Breast epithelium (tissue), 4 donors: ENCODE data around the gene RNF180. TPM values are rescaled to one million over a fixed set of nuclear protein-coding genes. Genes with fewer than 3 reads are reported as not detected.
"Not testable (repeated sequence)": the region's sequence is repeated elsewhere in the genome, so short reads cannot be mapped to it uniquely, and the experiment has no call there.

ENCODE experiments used
- DNase-seq, 2 donors: peaks; one replicate each; pipeline ENCODE4 v3.0.0-alpha.2; 2019; ENCODE audit warnings: low spot score in 2 of 2
- H3K27ac ChIP-seq, 2 donors: fragments of 200-600 bp; sonication (generic) in 1 of 2; one replicate each; pipeline ENCODE4 v1.5.1; 2016 to 2019; ENCODE audit warnings: mild to moderate bottlenecking in 1 of 2
- H3K27me3 ChIP-seq, 2 donors: fragments of 200-600 bp; sonication (generic) in 1 of 2; one replicate each; pipeline versions ENCODE4 v1.5.1 to v1.6.0; 2017 to 2019; ENCODE audit warnings: control low read depth in 1 of 2, mild to moderate bottlenecking in 1 of 2
- H3K36me3 ChIP-seq: fragments of 200-600 bp; one replicate; pipeline ENCODE4 v1.5.1; 2019
- H3K4me1 ChIP-seq, 2 donors: fragments of 200-600 bp; sonication (generic); one replicate each; pipeline ENCODE4 v1.5.1; 2016 to 2019; ENCODE audit warnings: control low read depth in 1 of 2
- H3K4me3 ChIP-seq, 3 donors: fragments of 200-600 bp; sonication (generic); 1 replicate in 2 of 3; 2 replicates in 1 of 3; pipeline ENCODE4 v1.5.1; 2016 to 2019; ENCODE audit warnings: mild to moderate bottlenecking in 3 of 3, moderate library complexity in 2 of 3
- H3K9me3 ChIP-seq, 2 donors: fragments of 200-600 bp; sonication (generic) in 1 of 2; one replicate each; pipeline ENCODE4 v1.5.1; 2016 to 2019; ENCODE audit warnings: control low read depth in 1 of 2
- POLR2A ChIP-seq: fragments of 450-650 bp; IDR thresholded peaks from one replicate; pipeline ENCODE4 v1.6.1; 2016; ENCODE audit warnings: antibody characterized with exemption, mild to moderate bottlenecking, moderate library complexity
- POLR2AphosphoS5 ChIP-seq, 3 donors: sonication (generic); formaldehyde crosslinking; IDR thresholded peaks; one replicate each; pipeline ENCODE4 v1.6.1; 2017; ENCODE audit warnings: antibody characterized with exemption in 3 of 3
- intact Hi-C: fragments of 100-400 bp; cut with DNase I; formaldehyde crosslinking; loops from one replicate; pipeline ENCODE4 v1.15.1; 2023; ENCODE audit warnings: low total_unique reads
- total RNA-seq, 3 donors: library from RNA; depleted of rRNA; stranded (reverse); fragments of >200 nt; gene quantifications; one replicate each; pipeline ENCODE4 v1.1.0, GENCODE V29; 2016
- TF ChIP-seq, protein P1 (sequence below), 3 donors: fragments of 450-650 bp; IDR thresholded peaks; one replicate each; pipeline ENCODE4 v1.5.1; 2016 to 2017; ENCODE audit warnings: antibody characterized with exemption in 3 of 3, mild to moderate bottlenecking in 3 of 3, moderate library complexity in 3 of 3

The RNF180 gene
- total RNA-seq, 3 donors from 2014 or later: 14.4 to 22.7 (median 16.2) TPM

DNA sequence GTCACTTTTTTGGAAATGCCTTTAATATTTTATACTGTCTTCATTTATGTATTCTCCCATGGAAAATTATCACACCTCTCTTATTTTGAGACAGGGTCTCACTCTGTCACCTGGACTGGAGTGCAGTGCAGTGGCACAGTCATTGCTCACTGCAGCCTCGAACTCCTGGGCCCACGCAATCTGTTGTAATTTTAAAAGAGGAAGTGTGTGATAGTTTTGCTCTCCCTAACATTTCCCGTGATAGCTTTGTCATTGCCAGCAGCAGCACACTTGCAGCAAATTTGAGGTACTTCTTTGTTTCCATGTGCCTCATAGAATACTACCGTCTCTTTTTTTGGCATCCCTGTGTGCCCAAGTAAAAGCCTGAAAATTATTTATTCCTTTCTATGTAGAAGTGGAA, 103.5 kb downstream of the RNF180 start:
- no peak overlapping the region for H3K4me3 ChIP-seq
- H3K36me3 ChIP-seq: no peaks in the 10 kb centered on the region
- peaks cover 0 to 8% of the 10 kb centered on the region in 2 donors for H3K9me3 ChIP-seq
- H3K27me3 ChIP-seq: no peaks in the 10 kb centered on the region
- intact Hi-C loops: no loop called here
- no peak for DNase-seq
- no peak for TF ChIP-seq POLR2A
- TF ChIP-seq, protein P1, sequence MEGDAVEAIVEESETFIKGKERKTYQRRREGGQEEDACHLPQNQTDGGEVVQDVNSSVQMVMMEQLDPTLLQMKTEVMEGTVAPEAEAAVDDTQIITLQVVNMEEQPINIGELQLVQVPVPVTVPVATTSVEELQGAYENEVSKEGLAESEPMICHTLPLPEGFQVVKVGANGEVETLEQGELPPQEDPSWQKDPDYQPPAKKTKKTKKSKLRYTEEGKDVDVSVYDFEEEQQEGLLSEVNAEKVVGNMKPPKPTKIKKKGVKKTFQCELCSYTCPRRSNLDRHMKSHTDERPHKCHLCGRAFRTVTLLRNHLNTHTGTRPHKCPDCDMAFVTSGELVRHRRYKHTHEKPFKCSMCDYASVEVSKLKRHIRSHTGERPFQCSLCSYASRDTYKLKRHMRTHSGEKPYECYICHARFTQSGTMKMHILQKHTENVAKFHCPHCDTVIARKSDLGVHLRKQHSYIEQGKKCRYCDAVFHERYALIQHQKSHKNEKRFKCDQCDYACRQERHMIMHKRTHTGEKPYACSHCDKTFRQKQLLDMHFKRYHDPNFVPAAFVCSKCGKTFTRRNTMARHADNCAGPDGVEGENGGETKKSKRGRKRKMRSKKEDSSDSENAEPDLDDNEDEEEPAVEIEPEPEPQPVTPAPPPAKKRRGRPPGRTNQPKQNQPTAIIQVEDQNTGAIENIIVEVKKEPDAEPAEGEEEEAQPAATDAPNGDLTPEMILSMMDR (IDR thresholded peaks at IDR 0.05): no peak
- TF ChIP-seq POLR2AphosphoS5 (IDR thresholded peaks at IDR 0.05): no peak
- H3K27ac ChIP-seq: no peak overlapping the region
- no peaks in the 10 kb centered on the region for H3K4me1 ChIP-seq

DNA sequence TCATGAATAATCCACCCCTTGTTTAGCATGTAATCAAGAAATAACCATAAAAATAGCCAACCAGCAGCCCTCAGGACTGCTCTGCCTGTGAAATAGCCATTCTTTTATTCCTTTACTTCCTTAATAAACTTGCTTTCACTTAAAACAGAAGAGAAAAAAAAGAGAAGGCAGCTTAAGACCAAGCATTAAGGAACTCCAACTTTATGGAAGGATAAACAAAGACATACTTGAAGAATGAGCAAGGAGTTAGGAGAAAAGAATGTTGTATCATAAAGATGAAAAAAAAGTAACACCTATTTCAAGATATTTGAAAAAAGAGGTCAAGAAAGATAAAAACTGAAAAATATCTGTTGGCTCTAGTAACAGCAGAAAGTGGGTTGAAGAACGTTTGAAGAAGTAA, 107.6 kb downstream of the RNF180 start:
- no peaks in the 10 kb centered on the region for H3K36me3 ChIP-seq
- H3K4me3 ChIP-seq: no peak overlapping the region
- intact Hi-C loops: no loop called here
- H3K4me1 ChIP-seq: no peaks in the 10 kb centered on the region
- no peak overlapping the region for H3K27ac ChIP-seq
- DNase-seq: no peak
- TF ChIP-seq POLR2AphosphoS5 (IDR thresholded peaks at IDR 0.05) (no peak), POLR2A (no peak)
- TF ChIP-seq, protein P1 (IDR thresholded peaks at IDR 0.05): no peak
- no peaks in the 10 kb centered on the region for H3K27me3 ChIP-seq
- H3K9me3 ChIP-seq: no peaks in the 10 kb centered on the region

DNA sequence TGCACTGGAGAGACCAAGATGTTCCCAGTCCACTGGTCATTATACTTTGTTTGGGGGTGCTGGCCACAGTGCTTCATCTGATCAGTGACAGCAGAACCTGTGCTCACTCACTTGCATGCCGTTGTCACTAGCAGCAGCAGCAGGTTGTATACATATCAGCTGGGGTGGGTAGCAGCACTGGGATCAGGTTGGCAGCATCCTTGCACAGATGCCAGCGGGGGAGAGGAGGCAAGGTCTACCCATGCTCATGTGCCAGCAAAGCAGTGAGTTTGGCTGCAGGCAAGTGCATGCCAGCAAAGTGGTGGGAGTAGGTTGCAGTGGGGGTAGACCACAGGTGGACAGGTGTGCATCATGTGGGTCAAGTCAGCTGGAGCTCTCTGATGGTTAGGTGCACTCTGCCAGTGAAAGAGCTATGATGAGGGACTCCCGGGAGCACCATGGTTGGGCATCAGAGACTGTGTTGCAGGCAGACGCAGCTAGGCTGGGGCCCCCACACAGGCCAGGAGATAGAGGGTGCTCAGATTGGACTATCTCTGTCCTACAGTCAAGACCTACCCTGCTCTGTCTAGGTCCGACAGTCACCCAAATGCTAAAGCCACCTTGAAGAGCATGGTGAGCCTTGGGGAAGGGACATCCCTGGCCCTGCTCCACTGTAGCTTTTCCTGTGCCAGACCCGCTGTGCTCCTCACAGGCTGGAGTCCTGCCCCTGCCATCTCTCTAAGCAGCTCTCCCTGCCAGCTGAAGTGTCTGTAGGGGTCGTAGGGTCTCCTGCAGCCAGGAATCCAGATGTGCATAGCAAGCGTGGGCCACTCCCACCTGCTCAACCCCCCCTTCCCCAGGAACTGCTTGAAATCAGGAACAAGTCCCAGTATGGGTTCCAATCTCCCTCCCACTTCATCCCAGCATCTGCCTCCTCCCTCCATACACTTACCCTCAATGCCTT, 119.8 kb downstream of the RNF180 start:
- TF ChIP-seq, protein P1 (IDR thresholded peaks at IDR 0.05): no peak
- TF ChIP-seq POLR2A (no peak), POLR2AphosphoS5 (IDR thresholded peaks at IDR 0.05) (no peak)
- Histone ChIP-seq H3K9me3 (peaks cover 5 to 26% of the 10 kb centered on the region in 2 donors), H3K36me3 (no peaks in the 10 kb centered on the region), H3K27me3 (no peaks in the 10 kb centered on the region), H3K4me3 (no peak overlapping the region), H3K27ac (no peak overlapping the region), H3K4me1 (no peaks in the 10 kb centered on the region)
- intact Hi-C loops: no loop called here
- no peak for DNase-seq

DNA sequence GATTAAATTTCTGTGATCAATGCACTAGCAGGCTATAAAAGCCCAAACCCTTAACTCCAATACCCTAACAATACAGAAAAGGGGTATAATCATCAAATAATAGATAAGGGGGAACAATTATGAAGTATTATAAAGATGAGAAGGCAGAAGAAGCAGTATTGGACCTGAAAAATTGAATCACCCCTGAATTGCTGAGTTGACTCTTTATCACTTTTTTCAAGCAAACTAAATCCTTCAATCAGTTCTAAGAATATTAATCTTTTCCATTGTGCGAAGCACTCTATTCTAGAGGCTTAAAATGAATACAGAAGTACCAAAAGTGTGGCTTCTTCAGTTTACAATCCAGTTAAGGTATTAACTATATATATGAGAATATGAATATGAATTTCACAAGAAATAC, 120.7 kb downstream of the RNF180 start:
- H3K9me3 ChIP-seq: peaks cover 2 to 20% of the 10 kb centered on the region in 2 donors
- DNase-seq: no peak
- no peak overlapping the region for H3K27ac ChIP-seq
- no peaks in the 10 kb centered on the region for H3K27me3 ChIP-seq
- no peaks in the 10 kb centered on the region for H3K4me1 ChIP-seq
- no peaks in the 10 kb centered on the region for H3K36me3 ChIP-seq
- intact Hi-C loops: no loop called here
- TF ChIP-seq POLR2A (no peak), POLR2AphosphoS5 (IDR thresholded peaks at IDR 0.05) (no peak)
- TF ChIP-seq, protein P1 (IDR thresholded peaks at IDR 0.05): no peak
- H3K4me3 ChIP-seq: no peak overlapping the region

DNA sequence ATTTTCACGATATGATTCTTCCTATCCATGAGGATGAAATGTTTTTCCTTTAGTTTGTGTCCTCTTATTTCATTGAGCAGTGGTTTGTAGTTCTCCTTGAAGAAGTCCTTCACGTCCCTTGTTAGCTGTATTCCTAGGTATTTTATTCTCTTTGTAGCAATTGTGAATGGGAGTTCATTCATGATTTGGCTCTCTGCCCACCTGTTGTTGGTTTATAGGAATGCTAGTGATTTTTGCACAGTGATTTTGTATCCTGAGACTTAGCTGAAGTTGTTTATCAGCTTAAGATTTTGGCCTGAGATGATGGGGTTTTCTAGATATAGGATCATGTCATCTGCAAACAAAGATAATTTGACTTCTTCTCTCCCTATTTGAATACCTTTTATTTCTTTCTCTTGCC, 122.9 kb downstream of the RNF180 start:
- H3K27me3 ChIP-seq, H3K4me1 ChIP-seq, H3K4me3 ChIP-seq, H3K36me3 ChIP-seq, H3K9me3 ChIP-seq, DNase-seq, H3K27ac ChIP-seq, intact Hi-C loops: not testable (repeated sequence)
